Activated naive CD4-positive, alpha-beta T cell treated with anti-CD3 and anti-CD28 coated beads, Interleukin-2, amount 10 ng/mL, durations not matched to agents 7 days and 5 days (primary cell): ENCODE results near the gene DDOST.

Experiments
- CTCF ChIA-PET: fragments of 350-600 bp; sonication (Branson Sonifier 250); formaldehyde crosslinking; loops from one replicate; lab custom pipeline; 2021; ENCODE audit warnings: antibody characterized with exemption; lab: Charles Lee
- DNase-seq: peaks from one replicate; pipeline ENCODE4 v3.0.0-alpha.2; 2020
- H3K27ac Mint-ChIP-seq: one replicate; pipeline ENCODE4 v1.8.0; 2021; ENCODE audit warnings: mild to moderate bottlenecking, moderate library complexity, mixed read lengths
- H3K27me3 Mint-ChIP-seq: one replicate; pipeline ENCODE4 v1.8.0; 2021; ENCODE audit warnings: mild to moderate bottlenecking, mixed read lengths
- H3K36me3 Mint-ChIP-seq: one replicate; pipeline ENCODE4 v1.8.0; 2021; ENCODE audit warnings: mixed read lengths
- H3K4me1 Mint-ChIP-seq: one replicate; pipeline ENCODE4 v1.8.0; 2021; ENCODE audit warnings: mixed read lengths
- H3K4me3 Mint-ChIP-seq: one replicate; pipeline ENCODE4 v1.8.0; 2021; ENCODE audit warnings: mild to moderate bottlenecking, moderate library complexity, mixed read lengths
- H3K9me3 Mint-ChIP-seq: one replicate; pipeline ENCODE4 v1.8.0; 2021; ENCODE audit warnings: mixed read lengths

The DDOST gene

DNA sequence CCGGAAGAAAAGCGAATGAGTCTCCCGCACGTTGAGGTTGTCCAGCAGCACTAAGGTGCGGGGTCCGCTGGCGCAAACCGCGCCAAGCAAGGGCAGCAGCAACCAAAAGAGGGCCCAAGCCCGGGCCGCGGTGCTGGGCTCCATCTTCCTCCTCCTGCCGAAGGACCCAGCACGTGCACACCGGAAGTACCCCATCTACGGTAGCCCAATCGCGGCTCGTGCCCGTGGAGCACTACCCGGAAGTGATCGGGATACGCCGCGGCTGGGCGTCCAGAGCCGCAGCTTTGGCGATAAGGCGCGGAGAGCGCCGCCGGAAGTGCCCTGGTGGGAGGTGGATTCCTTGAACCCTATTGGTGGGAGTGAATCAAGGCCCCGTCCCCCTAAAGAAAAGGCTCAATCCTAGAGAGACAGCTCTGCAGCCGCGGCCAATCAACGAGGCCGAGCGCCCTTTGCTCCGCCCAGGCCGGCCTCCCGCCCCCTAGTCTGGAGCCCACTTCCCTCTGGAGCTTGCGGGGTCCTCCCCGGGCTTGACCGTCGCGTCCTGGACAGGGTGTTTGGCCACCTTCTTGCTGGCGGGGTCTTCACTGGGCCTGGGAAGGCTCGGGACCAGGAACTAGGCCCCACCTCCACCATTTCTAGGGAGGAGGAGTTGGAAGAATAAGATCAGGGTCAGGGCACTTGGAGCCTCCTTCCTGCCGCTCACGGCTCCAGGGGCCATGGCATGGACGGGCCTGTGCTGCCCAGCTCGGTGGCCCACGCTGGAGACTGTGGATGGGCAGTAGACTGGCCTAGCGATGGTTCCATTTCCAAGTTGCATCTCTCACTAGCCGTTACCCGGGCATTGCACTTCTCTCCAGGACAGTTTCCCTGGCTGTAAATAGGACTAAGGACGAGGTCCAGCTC is at the start of gene DDOST:
TSS of gene DDOST (minus strand) at position 163 of the 903 bp plus-strand sequence. CDS start at position 144, 19 bp downstream.
- H3K9me3 Mint-ChIP-seq = no peaks in the 10 kb centered on the region
- peak within 1 kb of the TSS; percentile 100 for H3K4me3 Mint-ChIP-seq
- H3K36me3 Mint-ChIP-seq = peaks cover 33% of the 10 kb centered on the region
- H3K27me3 Mint-ChIP-seq = peaks cover 3% of the 10 kb centered on the region
- CTCF ChIA-PET = interaction anchor here (0.9 to 1.8 kb wide), 3 partner anchors 21 to 29 kb away, joined by 3 to 8 read pairs (median 3); partner anchors contain the start of gene PINK1
- H3K4me1 Mint-ChIP-seq = peaks cover 55% of the 10 kb centered on the region
- peak within 1 kb of the TSS; percentile 97 for H3K27ac Mint-ChIP-seq
- DNase-seq = peak; percentile 98

GRCh38 chr1:20710469-20711284 is 49.5 kb upstream of the DDOST start:
- Mint-ChIP-seq H3K9me3 (no peaks in the 10 kb centered on the region), H3K36me3 (no peaks in the 10 kb centered on the region), H3K4me1 (no peaks in the 10 kb centered on the region), H3K4me3 (no peak overlapping the region), H3K27ac (no peak overlapping the region), H3K27me3 (peaks cover 42% of the 10 kb centered on the region)
- CTCF ChIA-PET = no interaction called here
- no peak for DNase-seq

- H3K4me3 Mint-ChIP-seq = no peak overlapping the region
- no peaks in the 10 kb centered on the region for H3K36me3 Mint-ChIP-seq
- H3K9me3 Mint-ChIP-seq = no peaks in the 10 kb centered on the region
- H3K27ac Mint-ChIP-seq = no peak overlapping the region
- no peaks in the 10 kb centered on the region for H3K4me1 Mint-ChIP-seq
- DNase-seq = no peak
- peaks cover 41% of the 10 kb centered on the region for H3K27me3 Mint-ChIP-seq
- CTCF ChIA-PET = interaction anchor here (3.0 kb wide), 1 partner anchor 13 kb away, joined by 7 read pairs; no protein-coding TSS in a partner anchor
Observed at GRCh38 chr1:20709868-20710267, 48.7 kb upstream of the DDOST start.

GRCh38 chr1:20708891-20709290 is 47.7 kb upstream of the DDOST start:
- H3K27me3 Mint-ChIP-seq = peaks cover 42% of the 10 kb centered on the region
- no peaks in the 10 kb centered on the region for H3K9me3 Mint-ChIP-seq
- no peak for DNase-seq
- CTCF ChIA-PET = interaction anchor here (3.0 kb wide), 1 partner anchor 12 kb away, joined by 7 read pairs; no protein-coding TSS in a partner anchor
- H3K27ac Mint-ChIP-seq = no peak overlapping the region
- H3K4me3 Mint-ChIP-seq = no peak overlapping the region
- no peaks in the 10 kb centered on the region for H3K36me3 Mint-ChIP-seq
- no peaks in the 10 kb centered on the region for H3K4me1 Mint-ChIP-seq

GRCh38 chr1:20708057-20708456 is 46.9 kb upstream of the DDOST start:
- no peaks in the 10 kb centered on the region for H3K36me3 Mint-ChIP-seq

DNA sequence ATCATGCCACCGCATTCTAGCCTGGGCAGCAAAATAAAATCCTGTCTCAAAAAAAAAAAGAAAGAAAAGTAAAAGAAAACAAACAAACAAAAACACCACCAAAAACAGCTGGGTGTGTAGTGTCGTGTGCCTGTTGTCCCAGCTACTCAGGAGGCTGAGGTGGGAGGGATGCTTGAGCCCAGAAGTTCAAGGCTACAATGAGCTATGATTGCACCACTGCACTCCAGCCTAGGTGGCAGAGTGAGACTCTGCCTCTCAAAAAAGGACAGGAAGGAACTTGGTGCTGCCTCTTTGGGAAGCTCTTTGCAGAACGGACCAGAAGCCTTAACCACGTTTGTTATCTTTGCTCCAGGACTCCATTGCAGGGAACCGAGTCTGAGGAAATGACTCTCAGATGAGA is 45.7 kb upstream of the DDOST start:
- CTCF ChIA-PET = interaction anchor here (0.7 to 1.5 kb wide), 4 partner anchors 10 to 510 kb away, joined by 3 to 4 read pairs (median 3); no protein-coding TSS in a partner anchor
- Mint-ChIP-seq H3K36me3 (no peaks in the 10 kb centered on the region), H3K4me3 (no peak overlapping the region)

More at GRCh38 chr1:20708057-20708456, 46.9 kb upstream of the DDOST start:
- no peak for DNase-seq
- H3K4me3 Mint-ChIP-seq = no peak overlapping the region
- no peak overlapping the region for H3K27ac Mint-ChIP-seq
- no peaks in the 10 kb centered on the region for H3K4me1 Mint-ChIP-seq
- H3K9me3 Mint-ChIP-seq = no peaks in the 10 kb centered on the region
- CTCF ChIA-PET = interaction anchor here (1.5 to 3.0 kb wide), 2 partner anchors 11 to 13 kb away, joined by 4 to 7 read pairs; no protein-coding TSS in a partner anchor
- H3K27me3 Mint-ChIP-seq = peaks cover 37% of the 10 kb centered on the region

GRCh38 chr1:20705203-20705755 is 44.1 kb upstream of the DDOST start:
- H3K27ac Mint-ChIP-seq = no peak overlapping the region
- peaks cover 35% of the 10 kb centered on the region for H3K27me3 Mint-ChIP-seq
- no peak overlapping the region for H3K4me3 Mint-ChIP-seq
- H3K36me3 Mint-ChIP-seq = no peaks in the 10 kb centered on the region
- no peaks in the 10 kb centered on the region for H3K4me1 Mint-ChIP-seq
- no peak for DNase-seq
- no peaks in the 10 kb centered on the region for H3K9me3 Mint-ChIP-seq
- CTCF ChIA-PET = no interaction called here

More for the DNA sequence above, 45.7 kb upstream of the DDOST start:
- Mint-ChIP-seq H3K27me3 (peaks cover 37% of the 10 kb centered on the region), H3K4me1 (no peaks in the 10 kb centered on the region), H3K27ac (no peak overlapping the region), H3K9me3 (no peaks in the 10 kb centered on the region)
- DNase-seq = no peak

- Mint-ChIP-seq H3K27me3 (peaks cover 32% of the 10 kb centered on the region), H3K36me3 (no peaks in the 10 kb centered on the region), H3K4me3 (no peak overlapping the region), H3K4me1 (no peaks in the 10 kb centered on the region), H3K9me3 (no peaks in the 10 kb centered on the region), H3K27ac (no peak overlapping the region)
- CTCF ChIA-PET = no interaction called here
- DNase-seq = no peak
Observed at GRCh38 chr1:20704390-20705202, 43.4 kb upstream of the DDOST start.

- H3K27me3 Mint-ChIP-seq = peaks cover 32% of the 10 kb centered on the region
- no peaks in the 10 kb centered on the region for H3K9me3 Mint-ChIP-seq
- CTCF ChIA-PET = no interaction called here
- no peaks in the 10 kb centered on the region for H3K36me3 Mint-ChIP-seq
- DNase-seq = no peak
- H3K27ac Mint-ChIP-seq = no peak overlapping the region
- no peaks in the 10 kb centered on the region for H3K4me1 Mint-ChIP-seq
- no peak overlapping the region for H3K4me3 Mint-ChIP-seq
Observed at GRCh38 chr1:20703124-20703756, 42.1 kb upstream of the DDOST start.

DNA sequence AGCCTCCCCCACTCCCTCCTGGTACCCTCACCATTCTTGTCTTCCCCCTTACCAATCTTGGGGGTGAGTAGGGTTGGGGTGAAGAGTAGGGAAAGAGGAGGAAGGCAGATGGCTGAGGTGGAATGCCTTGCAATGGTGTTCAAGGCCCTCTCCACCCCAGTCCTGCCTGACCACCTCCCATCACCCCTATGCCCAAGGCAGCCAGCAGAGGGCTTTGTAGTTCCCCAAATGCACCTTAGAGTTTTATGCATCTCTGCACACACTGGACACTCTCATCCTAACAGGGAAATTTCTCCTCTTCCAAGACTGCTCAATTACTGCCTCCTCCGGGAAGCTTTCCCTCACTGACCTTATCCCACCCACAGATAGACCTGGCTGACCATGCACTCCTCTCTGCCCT is 41.2 kb upstream of the DDOST start:
- no peak overlapping the region for H3K27ac Mint-ChIP-seq
- CTCF ChIA-PET = interaction anchor here (0.7 kb wide), 1 partner anchor 33 kb away, joined by 3 read pairs; no protein-coding TSS in a partner anchor
- DNase-seq = no peak
- H3K4me3 Mint-ChIP-seq = no peak overlapping the region
- no peaks in the 10 kb centered on the region for H3K9me3 Mint-ChIP-seq
- no peaks in the 10 kb centered on the region for H3K36me3 Mint-ChIP-seq
- no peaks in the 10 kb centered on the region for H3K4me1 Mint-ChIP-seq
- peaks cover 34% of the 10 kb centered on the region for H3K27me3 Mint-ChIP-seq

DNA sequence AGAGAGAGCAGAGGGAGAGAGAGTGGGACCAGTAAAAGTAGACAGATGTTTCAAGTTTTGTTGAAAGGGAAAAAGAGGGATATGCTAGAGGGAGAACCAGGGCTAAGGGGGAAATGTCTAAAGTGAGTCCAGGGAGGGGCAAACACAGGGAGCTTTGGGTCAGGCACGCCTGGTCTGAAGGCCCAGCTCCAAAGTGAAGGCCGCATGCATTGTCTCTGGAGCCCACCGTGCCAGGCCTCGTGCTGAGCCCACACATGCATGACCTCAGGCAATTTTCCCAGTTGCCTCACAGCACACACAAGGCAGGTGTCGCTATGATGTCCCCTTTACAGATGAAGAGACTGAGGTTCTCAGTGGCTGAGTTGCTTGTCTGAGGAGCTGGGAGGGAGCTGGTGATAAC is 40.7 kb upstream of the DDOST start:
- no peak overlapping the region for H3K27ac Mint-ChIP-seq
- CTCF ChIA-PET = interaction anchor here (0.7 kb wide), 1 partner anchor 34 kb away, joined by 3 read pairs; no protein-coding TSS in a partner anchor
- no peaks in the 10 kb centered on the region for H3K36me3 Mint-ChIP-seq
- no peak for DNase-seq
- peaks cover 34% of the 10 kb centered on the region for H3K27me3 Mint-ChIP-seq
- H3K4me1 Mint-ChIP-seq = peaks cover 2% of the 10 kb centered on the region
- H3K4me3 Mint-ChIP-seq = no peak overlapping the region
- no peaks in the 10 kb centered on the region for H3K9me3 Mint-ChIP-seq

DNA sequence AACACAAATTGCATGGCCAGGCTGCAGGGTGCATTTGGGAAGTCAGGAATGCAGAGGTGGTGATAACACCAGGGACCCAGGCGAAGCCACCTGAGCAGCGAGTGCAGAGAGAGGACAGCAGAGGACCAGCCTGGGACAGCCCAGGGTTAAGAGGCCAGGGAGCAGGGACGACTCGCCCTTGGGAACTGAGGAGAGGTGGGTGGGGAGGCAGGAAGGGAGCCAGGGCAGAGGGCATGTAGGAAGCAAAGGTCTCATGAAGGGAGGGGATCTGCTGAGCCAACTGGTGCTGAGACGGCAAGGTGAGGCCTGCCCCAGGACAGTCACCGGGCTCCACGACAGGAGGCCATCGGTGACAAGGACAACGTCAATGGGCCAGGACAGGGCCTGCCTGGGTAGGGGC is 40.3 kb upstream of the DDOST start:
- Mint-ChIP-seq H3K4me3 (no peak overlapping the region), H3K27ac (no peak overlapping the region), H3K36me3 (no peaks in the 10 kb centered on the region), H3K27me3 (peaks cover 34% of the 10 kb centered on the region), H3K9me3 (no peaks in the 10 kb centered on the region), H3K4me1 (peaks cover 4% of the 10 kb centered on the region)
- DNase-seq = no peak
- CTCF ChIA-PET = no interaction called here
